GM12801 (cell line): ENCODE measurements around the gene AMOTL2.

Source experiments
- CTCF ChIP-seq: IDR thresholded peaks from one replicate; pipeline ENCODE4 v1.5.1; 2011; ENCODE audit warnings: control low read depth; ENCODE audit not compliant: insufficient read length; ENCODE audit errors: extremely low read depth

AMOTL2 gene

GRCh38 chr3:134368751-134369105, 5.5 kb downstream of the AMOTL2 start:
- no peak for TF ChIP-seq CTCF

- no peak for TF ChIP-seq CTCF
These were observed 6.1 kb downstream of the AMOTL2 start for GRCh38 chr3:134367869-134368750.

GRCh38 chr3:134366928-134367811, 7.1 kb downstream of the AMOTL2 start:
- TF ChIP-seq CTCF, result no peak

GRCh38 chr3:134366221-134366927, 7.9 kb downstream of the AMOTL2 start:
- no peak for TF ChIP-seq CTCF

- no peak for TF ChIP-seq CTCF
These were observed 8.5 kb downstream of the AMOTL2 start for GRCh38 chr3:134365766-134366065.

GRCh38 chr3:134364936-134365765, 9.1 kb downstream of the AMOTL2 start:
- no peak for TF ChIP-seq CTCF
